Mucosa of gallbladder (tissue), 1 donor: ENCODE results near the gene LYST. TPM values are rescaled to one million over a fixed set of nuclear protein-coding genes. Genes with fewer than 3 reads are reported as not detected.

Source experiments
- DNase-seq: peaks from one replicate; pipeline ENCODE4 v3.0.0-alpha.2; 2020; ENCODE audit warnings: low spot score
- total RNA-seq: library from RNA; stranded (reverse); gene quantifications from one replicate; pipeline ENCODE4 v1.2.1, GENCODE V29; 2021
- donor health status: DM: no; HTN: no; CAD: no.

The LYST gene
- total RNA-seq, 1 donor from 2014 or later: 20.1 TPM

DNA sequence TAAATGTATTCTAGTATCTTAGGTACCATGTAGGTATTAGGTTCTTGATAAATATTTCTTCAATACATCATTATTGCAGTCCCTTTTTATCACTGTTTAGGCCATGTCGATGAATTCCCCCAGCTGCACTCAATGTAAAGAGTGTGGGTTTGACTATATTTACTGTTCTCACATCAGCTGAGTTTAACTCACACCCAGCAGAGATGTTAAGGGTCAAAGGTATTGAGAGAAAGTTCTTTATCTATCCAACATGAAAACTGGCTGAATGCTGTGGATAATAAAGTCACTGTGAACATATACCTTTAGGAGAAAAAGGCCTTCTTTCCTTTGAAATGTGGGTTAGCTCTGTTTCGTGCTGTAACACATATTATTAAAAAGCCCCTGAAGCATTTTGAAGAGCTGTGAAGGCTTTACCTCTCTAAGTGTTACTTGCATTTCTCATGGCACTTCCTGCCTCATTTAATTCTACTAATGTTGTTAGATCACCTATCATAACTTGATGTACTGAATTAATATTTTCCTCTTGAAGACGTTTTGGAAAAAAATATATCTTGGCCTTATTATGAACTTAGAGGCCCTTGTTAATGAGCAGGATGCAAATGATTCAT lies 19.1 kb upstream of the LYST start:
- no peak for DNase-seq

DNA sequence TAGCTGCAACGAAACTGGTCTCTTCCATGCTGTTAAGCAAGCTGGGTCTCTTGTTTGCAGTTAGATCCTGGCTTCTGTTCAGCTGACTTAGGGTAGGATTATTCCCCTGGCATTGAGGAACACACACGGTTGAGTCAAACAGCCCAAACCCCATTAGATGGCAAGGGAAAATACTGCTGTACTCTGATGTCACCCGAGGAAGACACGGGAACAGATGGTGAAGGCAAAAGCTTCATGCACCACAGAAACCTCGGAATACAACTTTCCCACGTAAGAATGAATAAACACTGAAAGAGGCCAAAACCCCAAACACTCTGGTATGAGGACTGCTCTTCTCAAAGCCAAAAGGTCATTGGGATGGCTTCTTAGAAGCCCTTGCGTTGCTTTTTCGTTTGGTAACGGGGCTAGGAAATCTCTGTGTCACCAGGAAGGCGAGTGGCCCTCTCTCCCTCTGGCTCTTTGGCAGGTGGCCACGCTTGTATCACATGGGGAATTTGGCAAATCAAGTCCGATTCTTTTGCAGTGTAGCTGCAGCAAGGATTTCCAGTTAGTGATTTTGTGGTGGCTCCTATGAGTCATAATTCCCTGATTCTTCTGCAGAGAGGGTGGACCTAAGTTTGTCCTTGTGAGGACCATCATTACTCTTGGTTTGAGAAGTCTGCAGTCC lies 16.7 kb upstream of the LYST start:
- peak; percentile 81 for DNase-seq

DNA sequence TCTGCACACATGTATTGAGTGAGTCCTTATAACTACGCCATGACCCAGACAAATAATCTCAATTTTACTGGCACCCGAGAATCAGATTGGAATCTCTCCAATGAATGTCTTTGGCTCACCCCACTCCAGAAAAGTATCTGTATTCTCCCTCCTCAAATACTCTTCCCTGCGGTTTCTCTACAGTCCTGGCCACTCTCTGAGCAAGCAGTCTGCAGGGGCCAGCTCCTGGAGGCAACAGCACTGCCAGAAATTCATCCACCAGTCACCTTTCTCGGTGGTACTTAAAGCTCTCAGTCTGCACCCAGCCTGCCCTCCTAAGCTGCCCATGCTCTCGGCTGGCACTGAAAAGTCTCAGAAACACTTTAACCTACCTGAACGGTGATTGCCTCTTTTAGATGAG lies 16.1 kb upstream of the LYST start:
- DNase-seq: no peak

DNA sequence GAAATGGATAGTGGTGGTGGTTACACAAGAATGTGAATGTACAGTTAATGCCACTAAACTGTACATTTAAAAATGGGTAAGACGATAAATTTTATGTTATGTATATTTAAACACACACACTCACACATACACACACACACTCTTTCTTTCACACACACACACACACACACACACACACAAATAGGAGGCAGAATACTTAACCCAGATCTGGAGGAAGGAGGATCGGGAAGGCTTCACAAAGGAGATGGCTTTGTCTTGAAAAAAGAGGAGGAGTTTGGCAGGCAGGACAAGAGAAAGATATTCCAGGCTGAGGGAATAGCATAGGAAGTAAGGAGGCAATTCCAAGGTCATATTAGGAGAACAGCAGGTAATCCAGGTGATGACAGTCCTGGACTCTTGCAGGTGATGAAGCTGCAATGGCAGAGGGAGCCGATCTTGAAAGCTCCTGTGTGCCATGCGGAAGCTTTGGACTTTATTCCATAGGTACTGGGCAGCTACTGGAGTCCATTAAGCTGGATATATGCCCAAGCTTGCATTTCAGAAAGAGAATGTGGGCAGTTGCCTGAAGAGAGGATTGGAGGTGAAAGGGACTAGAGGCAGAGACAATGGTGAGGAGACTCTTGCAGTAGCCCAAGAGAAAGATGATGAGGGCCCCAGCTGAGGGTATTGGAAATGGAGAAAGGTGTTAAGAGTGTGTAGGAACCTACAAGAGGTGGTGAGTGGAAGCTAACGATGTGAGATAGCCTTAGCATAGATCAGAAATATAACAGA lies 15.4 kb upstream of the LYST start:
- DNase-seq: no peak

DNA sequence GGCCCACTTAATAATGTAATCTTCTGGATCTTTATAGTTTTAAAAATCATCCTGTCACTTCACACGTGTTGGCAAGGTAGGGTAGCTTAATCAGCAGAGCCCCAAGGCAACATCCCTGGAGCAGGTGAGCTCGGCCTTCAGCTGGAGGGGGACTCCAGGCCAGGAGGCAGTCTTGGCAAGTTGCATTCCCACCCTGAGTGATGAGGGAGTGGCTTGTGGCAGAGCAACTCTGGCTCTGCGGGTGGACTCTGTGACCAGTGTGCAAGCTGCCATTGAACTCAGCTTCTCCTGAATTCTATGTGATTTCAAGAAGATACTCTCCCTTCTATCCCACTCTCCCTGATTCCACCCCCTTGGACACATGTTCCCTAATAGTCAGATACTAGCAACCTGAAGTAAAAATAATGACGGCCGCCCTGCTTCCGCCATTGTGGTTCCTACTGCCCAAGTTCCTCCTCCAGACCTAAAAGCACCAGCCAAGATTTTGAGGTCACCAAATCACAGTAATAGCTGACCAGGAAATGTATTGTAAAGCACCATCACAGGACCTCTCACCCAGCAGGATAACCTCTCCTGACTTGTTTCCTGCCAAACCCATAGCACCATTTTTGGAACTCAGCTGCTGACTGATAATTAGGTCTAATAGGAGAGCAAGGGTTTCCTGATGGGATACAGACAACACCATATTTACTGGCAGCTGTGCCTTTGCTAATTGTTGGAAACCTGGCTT lies 11.5 kb upstream of the LYST start:
- DNase-seq: no peak

DNA sequence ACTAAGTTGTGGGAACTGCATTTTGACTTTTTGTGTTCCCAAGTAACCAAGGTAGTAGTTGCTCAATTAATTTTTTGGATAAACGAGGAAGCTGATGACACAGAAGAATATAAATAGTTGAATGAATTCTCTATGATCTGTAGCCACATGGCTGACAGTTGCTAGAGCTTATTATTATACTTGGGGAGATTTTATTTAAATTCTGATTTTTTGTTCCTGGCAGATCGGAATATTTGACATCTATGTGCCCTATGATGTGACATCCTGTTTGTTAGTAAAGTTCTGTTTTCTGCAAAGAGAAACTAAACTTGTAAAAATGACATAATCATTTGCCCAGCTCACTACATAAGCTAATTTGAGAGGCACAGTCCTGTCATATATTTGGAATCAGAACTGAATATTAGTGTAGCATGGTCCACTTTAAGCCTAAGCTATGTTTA lies 9.7 kb upstream of the LYST start:
- DNase-seq: no peak

DNA sequence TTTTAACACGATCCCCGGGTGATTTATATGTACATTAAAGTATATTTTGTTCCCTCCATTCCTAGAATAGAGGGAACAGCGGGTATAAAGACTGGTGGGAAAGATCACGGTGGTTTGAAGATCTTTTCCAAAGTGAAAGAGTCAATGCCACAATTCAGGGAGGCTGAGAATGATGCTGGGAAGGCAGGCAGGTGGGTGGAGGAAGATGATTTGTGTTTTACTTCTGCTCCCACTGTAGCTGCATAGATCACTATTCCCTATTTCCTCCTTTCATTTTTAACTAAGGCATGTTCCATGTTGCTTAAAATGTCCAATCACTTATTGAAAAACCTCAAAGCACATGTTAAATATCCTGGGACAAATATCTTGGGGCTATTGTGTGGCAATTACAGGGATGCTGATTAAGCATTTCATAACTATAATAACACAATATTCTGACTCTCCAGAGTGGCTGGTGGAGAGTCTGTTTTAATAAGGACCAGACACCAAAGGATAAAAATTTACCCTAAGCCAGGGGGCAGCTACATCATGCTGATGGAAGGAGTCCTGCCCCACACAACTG lies 8.4 kb upstream of the LYST start:
- DNase-seq: no peak

DNA sequence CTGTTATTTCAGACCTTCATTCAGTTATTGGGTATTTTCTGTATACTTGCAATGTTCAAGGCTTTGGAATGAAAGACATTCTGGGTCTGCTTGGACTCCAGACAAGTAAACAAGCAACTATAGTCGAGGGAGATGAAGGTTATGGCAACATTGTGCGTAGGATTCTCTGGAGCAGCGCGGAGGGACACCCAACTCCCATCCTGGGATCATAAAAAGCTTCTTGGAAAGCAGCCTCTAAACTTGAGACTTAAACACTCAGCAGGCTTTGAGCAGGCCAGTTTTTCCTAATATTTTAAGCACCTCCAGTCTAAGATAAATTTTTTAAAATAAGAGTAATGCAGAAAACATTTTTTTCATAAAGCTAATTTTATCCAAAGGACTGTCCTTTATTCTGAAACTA lies 7.6 kb upstream of the LYST start:
- no peak for DNase-seq

DNA sequence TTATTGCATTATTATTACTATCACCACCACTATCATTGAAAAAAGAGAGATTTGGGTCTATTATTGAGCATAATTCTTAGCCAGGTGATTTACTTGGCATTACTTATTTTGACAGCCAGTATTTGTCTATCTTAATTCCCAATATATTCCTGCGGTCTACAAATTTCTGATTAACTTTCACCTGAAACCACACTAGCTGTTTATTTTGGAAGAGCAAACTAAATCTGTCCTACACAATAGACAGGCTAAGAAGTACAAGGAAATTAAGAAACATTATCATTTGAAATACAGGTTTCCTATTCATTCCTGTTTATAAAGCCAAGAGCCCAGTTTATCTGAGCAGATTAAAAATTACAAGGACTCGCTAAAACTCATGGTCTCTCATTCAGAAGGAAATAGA lies 6.9 kb upstream of the LYST start:
- DNase-seq: no peak

DNA sequence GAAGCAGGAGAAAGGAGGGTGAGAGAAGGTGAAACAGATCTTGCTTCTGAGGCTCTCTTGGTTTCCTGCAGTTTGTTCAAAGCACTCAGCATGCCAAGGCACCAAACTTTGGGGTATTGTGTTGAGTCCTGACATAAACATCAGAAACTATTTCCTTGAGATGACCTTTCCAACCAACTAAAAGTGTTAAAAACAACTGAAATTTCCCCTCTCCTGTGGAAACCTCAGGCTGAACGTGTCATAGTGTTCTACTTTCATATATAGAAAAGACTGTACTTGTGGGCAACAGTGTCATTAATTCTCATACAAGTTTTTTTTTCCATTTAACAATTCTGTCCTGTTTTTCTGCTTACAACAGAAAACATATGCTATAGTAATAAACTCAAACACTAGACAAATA lies 6.3 kb upstream of the LYST start:
- DNase-seq: no peak

DNA sequence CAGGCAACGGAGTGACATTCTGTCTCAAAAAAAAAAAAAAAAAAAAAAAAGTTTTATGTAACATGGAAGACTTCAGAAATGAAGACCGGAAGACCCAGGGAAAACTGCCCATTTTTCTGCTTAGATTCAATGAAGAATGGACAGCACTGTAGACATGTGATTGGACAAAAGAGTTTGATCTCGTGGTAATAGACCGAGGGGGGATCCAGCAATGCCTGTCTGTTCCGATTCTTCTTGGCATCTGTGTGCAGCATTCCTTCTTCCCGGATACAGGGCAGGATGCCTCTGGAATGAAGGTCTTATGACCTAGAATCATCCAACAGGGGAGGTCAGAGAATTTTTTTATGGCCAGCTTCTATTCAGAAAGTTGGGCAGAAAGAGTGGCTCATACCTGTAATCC lies 5.6 kb upstream of the LYST start:
- DNase-seq: no peak

DNA sequence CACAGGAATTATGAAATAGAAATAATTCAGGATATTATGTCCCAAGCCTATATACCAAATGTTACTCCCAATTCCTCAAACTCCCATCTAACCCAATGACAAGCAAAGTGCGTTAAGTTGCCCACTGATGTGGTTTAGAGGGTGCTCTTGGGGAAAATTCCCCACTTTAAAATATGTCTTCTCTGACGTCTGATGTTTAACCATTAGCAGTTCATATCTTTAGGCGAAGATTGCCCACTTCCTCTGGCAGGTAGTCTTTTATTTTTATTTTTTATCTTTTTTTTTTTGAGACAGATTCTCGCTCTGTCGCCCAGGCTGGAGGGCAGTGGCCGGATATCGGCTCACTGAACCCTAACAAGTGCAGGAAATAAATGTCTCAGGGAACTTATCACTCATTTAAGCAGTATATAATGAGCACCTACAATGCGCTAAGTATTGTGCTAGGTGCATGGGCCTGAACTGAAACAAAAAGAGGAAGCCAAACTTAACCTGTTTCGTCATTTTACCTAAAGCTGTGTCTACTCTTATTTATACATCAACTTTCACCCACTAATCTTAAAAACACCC lies 1.3 kb upstream of the LYST start:
- no peak for DNase-seq

DNA sequence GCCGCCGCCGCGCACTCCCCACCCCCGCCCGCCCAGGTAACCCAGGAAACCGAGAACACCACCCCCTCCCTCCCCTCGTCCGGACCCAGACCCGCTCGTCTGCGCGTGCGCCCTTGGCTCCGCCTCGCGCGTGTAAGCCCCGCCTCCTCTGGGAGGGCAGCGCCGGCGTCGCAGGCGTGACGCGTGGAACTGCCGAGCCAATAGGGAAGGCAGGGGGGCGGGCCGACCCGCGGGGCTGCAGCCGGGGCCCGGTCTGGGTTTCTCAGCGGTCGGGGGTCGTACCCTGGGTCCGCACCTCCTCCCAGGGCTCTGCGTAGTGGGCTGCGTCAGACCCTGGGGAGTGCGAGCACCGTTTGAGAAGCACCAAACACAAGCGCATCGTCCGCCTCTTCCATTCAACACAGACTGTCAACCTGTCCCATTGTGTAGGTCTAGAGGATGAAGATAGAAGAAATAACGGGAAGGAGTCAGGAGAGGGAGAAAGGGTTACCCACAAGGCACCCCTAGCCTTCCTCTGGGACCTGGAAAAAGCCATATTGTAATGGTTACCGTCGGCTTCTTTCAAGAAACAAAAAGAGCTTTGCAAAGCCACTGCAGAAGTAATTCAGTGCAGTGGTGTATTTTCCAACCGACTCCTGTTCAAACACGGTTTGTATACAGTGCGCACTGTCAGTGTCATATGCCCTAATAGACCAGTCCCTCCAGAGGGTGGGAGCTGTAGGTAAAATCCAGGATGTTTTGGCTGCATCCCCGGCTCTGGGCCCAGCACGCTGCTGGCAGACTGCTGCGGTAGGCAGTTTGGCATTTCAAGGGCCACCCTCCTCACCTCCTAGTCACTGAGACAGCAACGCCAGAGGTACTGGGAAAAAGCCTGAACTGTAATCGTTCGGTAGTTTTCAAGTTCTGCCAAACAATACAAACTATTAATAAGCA lies 473 bp upstream of the LYST start:
- DNase-seq: peak; percentile 96

DNA sequence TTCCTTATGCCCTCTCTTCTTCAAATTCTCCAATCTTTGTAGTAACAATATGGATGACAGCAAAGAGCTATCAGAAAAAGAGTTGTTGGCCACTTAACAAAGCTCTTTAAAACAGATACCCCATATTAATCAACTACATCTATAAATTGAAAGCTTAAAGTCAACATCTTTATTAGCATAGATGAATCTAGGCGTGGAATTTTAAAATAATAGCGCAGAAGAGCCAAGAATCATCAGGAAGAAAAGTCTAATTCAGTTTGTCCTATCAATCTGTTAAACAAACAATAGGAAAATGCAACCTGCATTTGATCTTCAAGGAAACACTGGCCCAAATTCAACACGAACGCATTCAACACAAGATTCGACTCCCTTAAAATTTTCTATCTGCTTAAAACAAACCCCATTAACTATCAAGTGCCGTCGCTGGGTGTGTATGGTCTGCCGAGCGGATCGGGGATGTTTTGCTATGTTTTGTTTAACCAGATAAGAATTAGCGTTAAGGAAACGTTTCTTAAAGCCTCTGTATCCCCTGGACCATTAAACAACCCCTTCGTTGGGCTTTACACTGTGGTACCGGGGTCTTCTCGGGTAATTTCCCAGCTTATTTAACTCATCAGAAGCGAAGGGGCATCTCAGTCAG lies 1.0 kb downstream of the LYST start:
- DNase-seq: no peak

DNA sequence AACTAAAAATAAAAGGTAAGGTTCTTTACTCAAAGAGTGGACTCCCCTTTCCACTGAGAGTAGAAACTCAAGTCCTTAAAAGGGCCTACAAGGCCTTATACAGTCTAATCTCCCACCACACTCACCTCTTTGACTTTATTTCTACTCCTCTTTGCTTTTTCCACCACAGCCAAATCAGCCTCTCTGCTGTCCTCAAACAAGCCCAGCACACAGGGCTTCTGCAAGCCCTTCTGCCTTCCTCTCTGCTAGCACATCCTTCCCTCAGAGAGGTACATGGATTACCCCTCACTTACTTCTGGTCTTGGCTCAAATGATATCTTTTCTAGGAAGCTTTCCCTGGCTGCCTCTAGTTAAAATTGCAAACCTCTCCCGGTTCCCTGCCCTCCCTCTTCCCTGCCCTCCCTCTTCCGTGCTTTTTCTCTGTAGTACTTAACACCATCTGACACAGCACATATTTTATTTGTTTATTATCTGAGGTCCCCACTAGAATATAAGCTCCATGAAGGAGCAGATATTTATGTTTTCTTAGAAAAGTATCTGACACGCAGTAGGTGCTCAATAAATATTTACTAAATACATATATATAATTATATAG lies 1.7 kb downstream of the LYST start:
- DNase-seq: no peak

DNA sequence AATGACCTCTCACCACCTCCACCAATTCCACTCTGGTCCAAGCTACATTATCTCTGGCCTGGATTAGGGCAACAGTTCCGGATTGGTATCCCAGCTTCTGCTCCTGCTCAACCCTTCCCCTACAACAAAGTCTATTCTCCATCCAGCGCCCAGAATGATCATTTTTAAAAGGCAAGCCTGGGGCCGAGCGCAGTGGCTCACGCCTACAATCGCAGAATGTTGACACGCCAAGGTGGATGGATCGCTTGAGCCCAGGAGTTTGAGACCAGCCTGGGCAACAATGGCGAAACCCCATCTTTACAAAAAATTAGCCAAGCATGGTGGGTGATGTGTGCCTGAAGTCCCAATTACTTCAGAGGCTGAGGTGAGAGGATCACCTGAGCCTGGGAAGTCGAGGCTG lies 2.2 kb downstream of the LYST start:
- DNase-seq: no peak

DNA sequence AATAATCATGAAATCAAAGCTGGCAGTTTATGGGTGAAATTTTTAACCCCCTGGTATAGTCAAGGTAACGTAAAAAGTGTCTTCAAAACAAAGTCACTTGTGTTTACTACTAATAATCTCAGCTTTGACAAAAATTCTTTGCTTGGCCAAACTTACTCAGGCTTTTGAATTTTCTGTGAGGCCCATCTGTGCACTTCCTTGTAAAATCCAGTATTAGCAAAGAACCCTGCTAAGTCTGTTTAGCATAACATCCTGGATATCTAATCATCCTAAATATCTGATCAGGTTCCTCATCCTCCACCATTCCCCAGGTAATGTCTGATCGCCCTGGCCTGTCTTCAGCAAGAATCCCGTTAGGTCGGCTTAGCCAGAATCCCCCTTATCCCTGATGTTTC lies 3.0 kb downstream of the LYST start:
- no peak for DNase-seq

DNA sequence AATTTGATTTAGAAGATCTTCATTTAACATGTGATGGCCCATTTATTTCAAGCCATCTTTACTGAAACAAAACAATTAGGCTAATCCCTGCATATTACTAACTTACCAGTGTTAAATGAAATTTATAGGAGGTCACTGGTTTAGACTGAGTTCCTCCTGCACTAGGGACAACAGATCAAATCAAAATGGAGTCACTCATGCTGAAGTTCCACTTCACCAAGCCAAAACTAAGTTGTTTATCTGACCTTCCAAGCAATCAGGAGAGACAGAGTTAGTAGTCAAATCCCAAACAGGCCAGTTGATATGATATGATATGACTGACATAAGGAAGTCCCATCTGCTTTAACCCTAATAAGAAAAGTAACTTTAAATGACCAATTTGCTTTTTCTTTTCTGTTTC lies 4.8 kb downstream of the LYST start:
- DNase-seq: no peak

DNA sequence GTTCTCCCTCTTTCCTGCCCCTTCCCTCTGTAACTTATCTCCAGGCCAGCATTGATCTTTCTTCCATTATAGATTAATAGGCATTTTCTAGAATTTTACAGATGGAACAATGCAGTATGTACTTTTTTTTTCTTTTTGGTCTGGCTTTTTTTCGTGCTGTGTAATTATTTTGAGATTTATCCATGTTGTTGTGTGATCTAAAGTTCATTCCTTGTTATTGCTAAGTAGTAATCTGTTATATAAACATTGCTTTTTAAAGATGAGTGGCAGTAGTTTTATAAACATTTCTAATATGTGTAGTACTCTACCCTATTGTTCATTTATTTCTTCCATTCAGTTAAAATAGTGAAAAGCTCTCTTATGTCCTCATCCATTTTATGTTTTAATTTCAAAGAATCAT lies 5.9 kb downstream of the LYST start:
- DNase-seq: no peak

DNA sequence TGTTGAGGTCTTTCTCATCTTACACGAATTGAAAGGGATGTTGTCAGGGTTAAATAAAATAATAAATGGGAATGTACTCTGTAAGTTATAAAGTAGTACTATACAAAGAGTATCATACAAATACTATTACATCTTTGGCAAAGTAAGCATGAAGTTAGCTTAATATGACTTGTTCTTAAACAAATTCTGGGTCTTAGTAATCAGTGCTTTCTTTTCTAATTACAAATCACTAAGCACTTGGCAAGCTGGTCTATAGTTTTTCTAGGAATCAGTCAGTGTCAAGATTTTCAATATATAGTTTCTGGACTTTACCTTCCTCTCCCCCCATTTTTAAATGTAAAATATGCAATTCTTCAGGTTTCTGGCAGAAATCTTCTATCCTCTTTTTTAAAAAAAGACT lies 6.9 kb downstream of the LYST start:
- no peak for DNase-seq
